ENCODE results near the gene SINHCAF.
A peak's percentile ranks its signal among the peaks of the same experiment; 100 is the strongest.
"Not testable (repeated sequence)": the region's sequence is repeated elsewhere in the genome, so short reads cannot be mapped to it uniquely, and the experiment has no call there.

The SINHCAF gene

GRCh38 chr12:31263661-31264060 is 62.3 kb downstream of the SINHCAF start:
- DNase-seq = no peak
- ATAC-seq = no peak

GRCh38 chr12:31261744-31262143 is 64.2 kb downstream of the SINHCAF start:
- no peak for ATAC-seq
- no peak for DNase-seq

GRCh38 chr12:31260840-31261239 is 65.1 kb downstream of the SINHCAF start:
- ATAC-seq (no peak), DNase-seq (no peak)

- DNase-seq = no peak
- ATAC-seq = no peak
Observed at GRCh38 chr12:31259136-31259886, 66.6 kb downstream of the SINHCAF start.

DNA sequence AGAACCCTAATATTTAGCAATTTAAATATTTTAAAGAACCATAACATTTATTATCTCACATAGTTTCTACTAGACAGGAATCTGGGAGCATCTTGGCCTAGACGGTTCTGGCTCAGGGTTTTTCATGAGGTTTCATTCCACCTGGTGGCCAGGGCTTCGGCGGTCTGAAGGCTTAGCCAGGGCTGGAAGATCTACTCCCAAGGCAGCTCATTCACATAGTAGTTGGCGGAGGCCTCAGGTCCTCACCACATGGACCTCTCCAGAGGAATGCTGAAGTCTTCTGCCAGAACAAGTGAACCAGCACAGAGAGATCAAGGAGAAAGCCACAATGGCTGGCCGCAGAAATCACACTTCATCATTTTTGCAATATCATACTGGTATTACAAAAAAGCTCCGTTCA is 68.2 kb downstream of the SINHCAF start:
- DNase-seq (no peak), ATAC-seq (no peak)

DNA sequence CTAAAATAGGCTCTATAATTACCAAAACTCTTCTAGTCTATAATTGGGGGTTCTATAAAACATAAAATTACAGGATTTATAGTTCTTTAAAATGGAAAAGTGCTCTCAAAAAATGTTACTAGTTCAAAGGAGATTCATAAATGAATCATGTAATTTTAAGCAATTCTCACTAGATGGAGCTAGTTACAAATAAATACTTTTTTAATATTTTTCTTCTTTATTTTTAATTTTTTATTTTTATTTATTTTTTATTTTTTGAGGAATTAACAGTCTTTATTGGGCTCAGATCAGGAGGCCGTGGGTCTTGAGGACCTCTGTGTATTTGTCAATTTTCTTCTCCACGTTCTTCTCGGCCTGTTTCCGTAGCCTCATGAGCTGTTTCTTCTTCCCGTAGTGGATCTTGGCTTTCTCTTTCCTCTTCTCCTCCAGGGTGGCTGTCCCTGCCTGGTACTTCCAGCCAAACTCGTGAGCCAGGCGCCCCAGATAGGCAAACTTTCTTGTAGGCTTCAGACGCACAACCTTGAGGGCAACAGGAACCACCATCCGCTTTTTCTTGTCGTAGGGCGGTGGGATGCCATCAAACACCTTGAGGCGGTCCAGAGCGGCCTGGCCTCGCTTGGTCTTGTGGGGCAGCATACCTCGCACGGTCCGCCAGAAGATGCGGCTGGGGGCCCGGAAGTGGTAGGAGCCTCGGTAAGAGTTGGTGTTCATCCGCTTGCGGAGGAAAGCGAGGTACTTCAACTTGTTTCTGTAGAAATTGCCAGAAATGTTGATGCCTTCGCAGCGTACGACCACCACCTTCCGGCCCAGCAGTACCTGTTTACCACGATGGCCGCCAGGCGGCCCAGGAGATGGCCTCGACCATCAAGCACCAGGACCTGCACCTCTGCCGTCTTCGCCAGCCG is 74.0 kb downstream of the SINHCAF start:
- DNase-seq, ATAC-seq: not testable (repeated sequence)

DNA sequence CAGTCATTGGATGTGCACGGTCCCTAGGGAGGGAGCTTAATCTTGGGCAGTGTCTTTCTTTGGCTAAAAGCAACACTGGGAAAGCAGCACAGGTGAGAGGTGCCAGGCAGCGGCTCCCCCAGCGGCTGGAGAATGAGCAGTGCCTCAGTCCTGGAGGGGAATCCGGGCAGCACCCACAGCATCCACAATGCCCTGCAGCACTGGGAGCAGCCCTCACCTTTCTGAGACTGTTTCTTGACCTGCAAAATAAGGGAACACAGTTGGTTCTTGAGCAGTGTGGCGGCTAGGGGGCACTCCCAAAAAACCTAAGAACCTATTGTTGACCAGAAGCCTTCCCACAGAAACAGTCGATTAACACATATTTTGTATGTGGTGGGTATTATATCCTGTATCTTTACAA is 75.8 kb downstream of the SINHCAF start:
- ATAC-seq (no peak), DNase-seq (no peak)

- DNase-seq = no peak
- ATAC-seq = no peak
Observed at GRCh38 chr12:31249356-31249755, 76.6 kb downstream of the SINHCAF start.

- DNase-seq (no peak), ATAC-seq (no peak)
Observed at GRCh38 chr12:31248815-31249214, 77.1 kb downstream of the SINHCAF start.

DNA sequence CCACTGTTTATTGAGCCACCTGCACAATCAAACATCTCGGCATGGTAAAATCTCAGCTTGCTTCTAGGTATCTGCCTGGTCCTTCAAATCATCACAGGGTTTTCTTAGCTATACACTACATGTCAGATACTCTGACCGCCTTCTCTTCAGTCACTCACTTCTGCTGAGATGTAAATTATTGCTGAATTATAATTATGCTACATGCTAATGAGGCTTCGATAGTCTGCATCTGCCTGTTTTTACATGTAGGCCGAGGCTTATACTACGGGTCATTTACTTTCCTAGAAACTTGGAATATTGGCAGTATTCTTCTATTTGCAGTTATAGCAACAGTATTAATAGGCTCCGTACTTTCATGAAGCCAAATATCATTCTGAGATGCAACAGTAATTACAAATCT is 77.6 kb downstream of the SINHCAF start:
- no peak for ATAC-seq
- DNase-seq = no peak

DNA sequence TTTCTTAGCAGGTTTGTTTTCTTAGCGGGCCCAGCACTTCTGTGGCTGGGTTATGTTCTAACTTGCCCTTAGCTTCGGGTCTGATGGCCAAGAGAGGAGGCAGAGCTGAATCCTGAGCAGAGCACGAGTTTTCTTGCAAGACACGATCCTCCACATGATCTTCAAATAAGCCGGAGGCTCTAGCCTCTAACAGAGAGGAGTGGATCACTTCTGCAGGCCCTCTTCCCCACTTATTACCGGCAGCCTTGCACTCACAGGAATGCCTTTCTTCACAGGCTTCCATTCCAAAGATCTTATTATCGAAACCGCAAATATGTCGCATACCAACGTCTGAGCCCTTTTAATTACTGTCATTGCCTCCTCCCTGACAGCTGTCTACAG is 79.5 kb downstream of the SINHCAF start:
- DNase-seq = no peak

DNA sequence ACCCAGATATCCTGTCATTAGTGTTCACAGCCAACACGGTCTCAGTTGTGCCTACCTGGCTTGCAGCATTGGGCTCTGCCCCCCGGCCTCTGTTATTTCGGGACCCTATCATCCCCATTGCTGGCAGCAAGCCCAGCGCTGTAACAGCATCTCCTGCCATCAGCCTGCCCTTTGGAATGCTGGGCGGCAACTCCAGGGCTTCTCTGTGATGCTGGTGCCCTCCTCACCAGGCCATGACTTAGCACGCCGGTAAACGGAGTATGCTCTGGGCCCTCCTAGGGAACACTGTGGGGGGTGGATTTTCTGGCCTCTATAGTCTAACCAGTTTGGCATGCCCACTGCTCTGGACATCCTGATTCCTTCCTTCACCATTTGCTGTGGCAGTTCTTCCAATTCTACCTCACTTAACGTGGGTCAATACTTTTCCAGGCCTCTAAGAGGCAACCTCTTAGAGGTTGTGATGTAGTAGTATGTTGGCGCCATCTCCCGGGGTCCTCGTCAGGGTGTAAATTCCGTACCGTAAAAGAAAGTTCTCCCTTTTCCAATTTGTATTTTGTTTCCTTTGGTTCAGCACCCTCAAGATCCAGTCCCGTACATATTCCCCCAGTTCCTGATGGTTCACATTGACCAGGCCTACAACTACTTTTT is 80.0 kb downstream of the SINHCAF start:
- ATAC-seq (no peak), DNase-seq (no peak)

More for the DNA sequence above, 79.5 kb downstream of the SINHCAF start:
- ATAC-seq = no peak

- not testable (repeated sequence) for ATAC-seq, DNase-seq
Observed at GRCh38 chr12:31242418-31242817, 83.5 kb downstream of the SINHCAF start.

DNA sequence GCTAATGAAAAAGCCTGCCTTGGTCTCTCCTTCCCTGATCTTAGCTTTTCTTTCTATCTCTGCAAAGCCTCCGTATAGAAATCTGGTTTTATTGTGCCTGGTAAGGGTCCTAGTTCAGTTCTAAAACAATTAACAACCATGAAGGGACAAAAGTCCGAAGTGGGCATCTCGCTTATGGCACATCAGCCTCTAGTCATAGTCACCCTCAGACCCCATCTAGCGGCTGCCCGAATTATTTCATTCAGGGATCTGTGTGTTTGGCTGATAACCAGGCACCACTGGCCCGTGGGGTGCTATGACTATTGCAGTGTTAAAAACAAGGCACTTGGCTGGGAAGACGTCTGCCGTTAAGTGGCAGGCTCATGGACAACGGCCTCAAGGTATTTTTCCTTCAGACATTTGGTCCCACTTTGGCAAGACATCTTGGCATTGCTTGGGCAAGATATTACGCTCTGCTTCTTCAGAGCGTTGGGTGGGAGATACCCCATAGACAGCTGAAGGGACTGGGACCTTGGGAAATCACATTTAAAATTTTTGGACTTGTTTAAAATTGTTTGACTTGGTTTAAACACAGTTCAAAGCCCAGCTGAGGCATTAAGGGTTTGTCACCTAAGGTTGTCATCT is 87.1 kb downstream of the SINHCAF start:
- ATAC-seq = peak; percentile 79
- peak; percentile 74 for DNase-seq

- not testable (repeated sequence) for DNase-seq, ATAC-seq
Observed at GRCh38 chr12:31238333-31238732, 87.6 kb downstream of the SINHCAF start.

DNA sequence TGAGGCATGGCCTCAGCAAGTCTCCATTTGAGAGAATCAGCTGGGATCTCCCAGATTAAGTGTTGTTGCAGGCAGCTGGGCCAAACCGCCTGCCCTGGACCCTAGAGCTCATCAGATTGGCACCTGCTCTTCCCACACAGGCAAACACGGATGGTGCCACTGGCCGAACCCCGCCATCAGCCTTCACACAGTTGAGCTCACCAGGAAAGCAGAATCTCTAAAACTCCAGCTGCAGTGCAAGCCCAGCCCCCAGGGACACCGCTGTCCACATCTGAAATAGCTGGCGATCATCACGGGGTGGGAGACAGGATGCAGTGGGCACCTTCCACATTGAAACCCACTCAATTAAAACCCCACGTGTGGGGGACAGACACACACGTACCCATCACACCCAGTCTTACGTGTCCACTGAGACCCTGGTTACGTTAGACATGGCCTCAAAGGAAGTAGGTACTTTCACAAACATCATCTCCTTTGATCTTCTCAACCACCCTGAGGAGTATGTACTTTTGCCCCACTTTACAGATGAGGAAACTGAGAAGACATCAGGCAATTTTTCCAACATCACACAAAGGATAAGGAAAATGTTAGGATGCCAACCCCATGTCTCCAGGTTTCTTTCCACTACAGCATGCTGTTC is 88.8 kb downstream of the SINHCAF start:
- ATAC-seq (no peak), DNase-seq (no peak)

GRCh38 chr12:31235868-31236395 is 90.0 kb downstream of the SINHCAF start:
- ATAC-seq (no peak), DNase-seq (no peak)

- ATAC-seq = no peak
- no peak for DNase-seq
Observed at GRCh38 chr12:31234955-31235867, 90.7 kb downstream of the SINHCAF start.

- no peak for ATAC-seq
- DNase-seq = no peak
Observed at GRCh38 chr12:31234053-31234840, 91.7 kb downstream of the SINHCAF start.
